NCI-H446 treated with DMSO at 0.1 percent for 48 hours (cell line): Measurements from ENCODE around the gene VILL.
"Not testable (repeated sequence)": the region's sequence is repeated elsewhere in the genome, so short reads cannot be mapped to it uniquely, and the experiment has no call there.

ENCODE experiments used
- DNase-seq: peaks from one replicate; lab custom pipeline; 2025; lab: John Stamatoyannopoulos, UW

Gene VILL

DNA sequence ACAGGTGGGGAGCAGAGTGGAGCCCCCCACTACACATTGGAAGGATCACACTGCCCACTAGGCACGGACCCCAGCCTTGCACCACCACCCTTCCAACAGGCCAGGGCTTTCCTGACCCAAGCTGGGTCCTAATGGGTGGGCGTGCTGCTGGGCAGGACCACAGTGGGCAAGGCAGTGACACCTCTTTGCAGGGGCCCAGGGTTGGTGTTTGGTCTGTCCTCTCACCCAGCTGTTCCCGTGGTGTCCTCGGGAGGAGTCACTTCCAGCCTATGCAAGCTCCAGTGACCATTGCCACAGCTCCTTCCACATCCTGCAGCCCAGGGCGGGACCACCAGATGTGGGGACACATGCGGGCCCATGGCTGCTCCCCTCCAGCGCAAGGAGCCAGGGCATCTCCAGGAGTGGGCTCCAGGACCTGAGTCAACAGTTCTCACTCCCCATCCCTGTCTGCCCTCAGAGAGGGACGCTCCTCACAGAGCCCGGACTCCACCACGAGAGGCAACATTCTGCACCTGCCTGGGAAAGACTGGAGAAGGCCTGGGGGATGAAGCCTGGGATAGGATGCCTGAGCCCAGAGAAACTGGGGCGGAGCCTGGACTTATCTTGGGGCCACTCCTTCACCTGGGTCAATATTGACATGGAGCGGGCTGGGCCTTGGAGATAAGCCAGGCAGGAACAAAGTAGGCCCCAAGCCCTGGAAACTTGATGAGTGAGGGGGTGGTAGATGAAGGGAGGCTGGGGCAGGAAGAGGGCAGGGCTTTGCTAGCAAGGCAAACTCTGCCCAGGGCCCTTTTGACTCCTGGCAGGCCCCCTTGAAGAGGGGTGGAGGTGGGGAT lies 3.9 kb upstream of the VILL start:
- no peak for DNase-seq

DNA sequence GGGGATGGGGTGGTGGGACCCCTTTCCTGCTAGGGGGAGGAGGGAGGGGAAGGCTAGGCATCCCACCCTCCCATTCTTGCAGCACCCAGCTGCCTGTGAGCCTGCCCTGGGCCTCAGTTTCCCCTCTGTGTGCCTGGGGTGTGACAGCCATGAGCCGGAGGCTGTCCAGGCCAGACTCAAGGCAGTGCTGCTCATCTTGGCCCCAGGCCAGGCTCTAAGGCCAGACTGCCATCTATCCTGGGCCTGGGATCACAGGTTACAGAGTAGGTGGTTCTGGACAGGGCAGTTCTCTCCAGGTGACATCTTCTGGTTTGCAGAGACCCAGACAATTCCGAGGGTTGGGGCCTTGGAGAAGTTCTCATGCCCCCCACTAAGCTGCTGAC lies 3.3 kb upstream of the VILL start:
- no peak for DNase-seq

DNA sequence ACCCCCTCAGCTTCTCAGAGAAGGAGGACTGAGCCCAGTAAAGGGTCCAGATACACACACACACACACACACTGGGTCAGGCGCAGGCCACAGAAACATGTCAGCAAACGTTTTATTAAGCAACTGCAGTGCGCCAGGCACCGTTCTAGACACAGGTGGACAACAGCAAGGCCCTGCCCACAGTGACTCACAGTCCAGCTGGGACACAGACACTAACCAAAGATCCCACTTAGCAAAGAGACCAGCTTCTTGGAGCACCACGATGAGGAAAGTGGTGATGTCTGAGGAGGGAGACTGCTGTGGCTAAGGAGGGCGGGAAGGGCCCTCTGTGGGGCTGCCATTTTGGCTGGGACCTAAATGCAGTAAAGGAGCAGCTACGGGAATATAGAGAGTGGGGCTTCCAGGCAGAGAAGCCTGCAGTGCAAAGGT lies 2.8 kb upstream of the VILL start:
- no peak for DNase-seq

DNA sequence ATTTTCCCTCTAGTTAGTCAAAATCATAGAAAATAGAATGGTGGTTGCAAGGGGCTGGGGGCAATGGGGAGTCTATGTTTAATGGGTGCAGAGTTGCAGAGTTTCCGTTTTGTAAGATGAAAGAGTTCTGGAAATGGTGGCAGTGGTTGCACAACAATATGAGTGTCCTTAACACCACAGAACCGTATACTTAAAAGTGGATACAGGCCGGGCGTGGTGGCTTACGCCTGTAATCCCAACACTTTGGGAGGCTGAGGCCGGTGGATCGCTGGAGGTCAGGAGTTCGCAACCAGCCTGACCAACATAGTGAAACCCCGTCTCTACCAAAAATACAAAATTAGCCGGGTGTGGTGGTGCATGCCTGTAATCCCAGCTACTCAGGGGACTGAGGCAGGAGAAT lies 2.2 kb upstream of the VILL start:
- not testable (repeated sequence) for DNase-seq

DNA sequence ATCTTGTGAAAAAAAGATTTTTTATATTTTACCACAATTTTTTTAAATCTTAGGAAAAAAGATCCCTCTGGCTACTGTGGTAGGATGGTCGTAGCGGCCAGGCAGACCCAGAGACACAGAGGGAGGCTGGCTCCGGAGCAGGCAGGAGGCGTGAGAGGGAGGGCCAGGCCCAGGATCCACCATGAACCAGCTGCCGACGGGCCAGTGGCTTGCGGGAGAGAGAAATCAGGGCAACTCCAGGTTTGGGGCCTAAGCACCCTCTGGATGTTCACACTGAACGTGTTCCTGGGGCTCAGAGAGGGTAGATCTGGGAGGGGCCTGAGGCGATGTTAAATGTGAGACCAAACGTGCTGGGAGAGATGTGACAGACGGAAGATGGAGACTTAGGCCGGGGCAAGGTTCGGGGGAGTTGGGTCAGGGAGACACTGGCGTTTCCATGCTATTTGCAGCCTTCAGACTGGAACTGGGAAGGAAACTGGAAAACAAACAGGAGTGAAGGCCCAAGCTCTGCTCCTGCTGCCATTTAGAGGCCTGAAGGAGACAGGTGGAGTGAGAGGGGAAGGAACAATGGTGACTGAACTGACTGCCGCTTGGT lies 1.6 kb upstream of the VILL start:
- DNase-seq: no peak

DNA sequence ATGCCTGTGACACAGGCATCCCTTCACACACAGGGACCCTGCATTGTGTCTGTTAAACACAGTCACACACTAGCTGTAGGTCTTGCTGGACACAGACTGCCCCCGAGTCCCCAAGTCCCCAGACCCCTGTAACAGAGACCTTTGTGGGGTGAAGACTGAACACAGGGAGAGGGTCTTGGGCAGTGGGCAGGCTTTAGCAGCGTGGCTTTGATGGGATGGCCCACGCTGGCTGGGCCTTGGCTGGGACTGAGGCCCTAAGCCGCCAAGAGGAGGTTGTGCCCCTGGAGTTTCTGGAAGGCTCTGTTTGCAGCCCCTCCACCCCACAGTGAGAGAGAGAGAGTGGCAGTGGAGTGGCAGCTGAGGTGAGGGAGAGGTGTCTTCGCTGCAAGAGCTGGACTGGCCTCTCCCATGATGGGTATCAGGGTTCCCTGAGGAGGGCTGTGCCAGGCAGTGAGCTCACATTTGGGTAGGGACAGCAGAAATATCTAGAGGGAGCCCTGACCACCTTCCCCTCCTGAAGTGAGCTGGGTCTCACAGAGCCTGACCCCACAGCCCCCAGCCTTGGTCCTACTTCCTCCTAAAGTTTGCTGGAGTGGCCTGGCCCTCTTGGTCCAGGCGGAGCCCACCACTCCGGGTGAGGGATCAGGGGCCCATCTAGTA lies 635 bp upstream of the VILL start:
- no peak for DNase-seq

DNA sequence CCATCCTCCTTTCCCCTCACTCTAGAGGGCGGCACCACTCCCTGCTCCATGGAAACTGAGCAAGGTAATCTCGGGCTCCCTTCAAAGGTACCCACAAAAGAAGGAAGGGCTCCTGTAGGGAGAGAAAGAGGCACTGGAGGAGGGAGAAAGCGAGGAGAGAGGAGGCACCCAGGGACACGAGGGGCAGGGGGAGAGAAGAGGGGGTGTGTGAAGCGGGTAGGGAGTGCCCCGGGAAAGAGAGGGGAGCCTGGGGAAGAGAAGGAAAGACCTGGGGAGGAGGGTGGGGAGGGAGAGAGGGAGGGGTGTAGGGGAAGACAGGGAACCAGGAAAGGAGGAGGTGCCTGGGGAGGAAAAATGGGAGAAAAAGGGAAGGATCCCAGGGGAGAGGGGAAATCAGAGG lies 523 bp downstream of the VILL start:
- no peak for DNase-seq

DNA sequence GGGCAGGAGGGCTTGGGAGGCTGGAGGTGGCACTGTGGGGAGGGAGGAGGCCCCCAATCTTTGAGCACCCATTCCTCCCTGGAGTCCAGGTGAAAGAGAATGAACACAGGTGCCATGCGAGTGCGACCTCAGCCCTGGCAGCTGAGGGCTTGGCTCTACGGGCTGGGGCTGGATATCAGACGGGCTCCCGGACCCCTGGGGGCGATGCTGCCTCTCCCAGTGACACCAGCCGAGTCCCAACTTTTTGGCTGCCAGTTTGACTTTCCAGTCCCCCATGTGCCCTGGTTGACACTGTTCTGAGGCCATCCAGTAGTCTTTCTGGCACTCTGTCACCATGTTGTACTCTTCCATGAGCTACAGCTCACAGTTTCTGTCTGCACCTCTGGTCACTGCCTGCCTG lies 1.2 kb downstream of the VILL start:
- no peak for DNase-seq

DNA sequence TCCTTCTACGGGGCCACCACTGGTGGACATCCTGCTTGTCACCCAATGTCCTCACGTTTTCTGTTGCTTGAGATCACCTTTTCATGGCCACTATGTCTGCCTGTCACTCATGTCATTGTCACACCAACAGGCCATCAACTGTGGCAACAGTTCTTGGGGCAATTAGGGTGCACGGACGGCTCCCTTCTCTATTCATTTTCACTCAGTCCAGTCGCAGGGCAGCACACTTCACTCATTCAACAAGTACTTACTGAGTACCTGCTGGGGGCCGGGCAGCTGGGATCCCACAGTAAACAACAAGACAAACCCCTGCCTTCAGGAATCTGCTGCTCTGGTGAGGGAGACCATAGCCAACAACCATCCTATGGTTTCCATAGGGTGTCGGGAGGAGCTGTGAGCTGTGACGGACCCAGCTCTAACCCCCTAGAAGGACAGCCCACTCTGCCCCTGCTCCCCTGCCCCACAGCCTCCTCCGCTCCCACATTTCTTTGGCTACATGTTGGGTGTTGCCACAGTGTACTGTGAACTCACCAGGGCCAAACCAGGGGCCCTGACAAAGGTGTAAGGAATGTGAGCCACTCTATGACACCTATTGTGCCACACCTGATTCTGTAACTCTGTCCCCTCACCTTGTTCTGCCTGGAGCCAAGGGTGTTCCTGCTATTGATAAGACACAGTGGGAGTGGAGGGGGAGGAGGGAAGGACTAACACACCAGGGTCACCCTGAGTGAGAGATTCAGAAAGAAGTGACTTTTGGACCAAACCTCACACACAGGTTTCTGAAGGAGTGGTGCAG lies 1.9 kb downstream of the VILL start:
- DNase-seq: no peak

DNA sequence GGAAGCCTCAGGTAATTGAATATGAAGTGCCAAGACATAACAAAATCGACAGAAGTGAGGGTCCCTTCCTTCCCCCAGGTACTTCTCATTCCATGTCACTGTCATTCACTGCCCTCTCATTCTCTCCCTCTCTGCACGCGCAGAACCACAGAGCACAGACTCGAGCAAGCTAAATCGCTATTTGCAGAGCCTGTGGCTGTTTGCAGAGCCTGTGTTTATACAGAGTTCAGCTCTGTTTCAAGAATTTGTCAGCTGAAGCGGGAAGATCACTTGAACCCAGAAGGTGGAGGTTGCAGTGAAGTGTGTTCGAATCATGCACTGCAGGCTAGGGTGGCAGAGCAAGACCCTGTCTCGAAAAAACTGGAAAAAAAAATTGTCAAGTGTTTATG lies 2.5 kb downstream of the VILL start:
- DNase-seq: no peak

DNA sequence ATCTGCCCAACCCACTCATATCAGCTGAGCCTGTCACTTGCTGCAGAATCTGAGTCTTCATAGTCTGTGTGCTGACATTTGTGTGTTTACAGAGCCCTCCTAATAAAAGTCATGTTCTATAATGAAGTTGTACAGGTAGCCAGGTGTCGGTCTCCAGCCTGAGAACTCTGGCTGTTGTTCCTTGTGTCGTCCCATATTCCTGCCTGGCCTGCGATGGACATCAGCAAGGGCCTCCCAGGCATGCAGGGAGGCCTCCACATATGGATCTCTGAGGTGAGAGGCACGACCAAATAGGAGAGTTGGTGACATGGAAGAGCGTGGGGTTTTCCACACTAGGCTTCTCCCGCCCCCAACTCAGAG lies 2.9 kb downstream of the VILL start:
- no peak for DNase-seq

DNA sequence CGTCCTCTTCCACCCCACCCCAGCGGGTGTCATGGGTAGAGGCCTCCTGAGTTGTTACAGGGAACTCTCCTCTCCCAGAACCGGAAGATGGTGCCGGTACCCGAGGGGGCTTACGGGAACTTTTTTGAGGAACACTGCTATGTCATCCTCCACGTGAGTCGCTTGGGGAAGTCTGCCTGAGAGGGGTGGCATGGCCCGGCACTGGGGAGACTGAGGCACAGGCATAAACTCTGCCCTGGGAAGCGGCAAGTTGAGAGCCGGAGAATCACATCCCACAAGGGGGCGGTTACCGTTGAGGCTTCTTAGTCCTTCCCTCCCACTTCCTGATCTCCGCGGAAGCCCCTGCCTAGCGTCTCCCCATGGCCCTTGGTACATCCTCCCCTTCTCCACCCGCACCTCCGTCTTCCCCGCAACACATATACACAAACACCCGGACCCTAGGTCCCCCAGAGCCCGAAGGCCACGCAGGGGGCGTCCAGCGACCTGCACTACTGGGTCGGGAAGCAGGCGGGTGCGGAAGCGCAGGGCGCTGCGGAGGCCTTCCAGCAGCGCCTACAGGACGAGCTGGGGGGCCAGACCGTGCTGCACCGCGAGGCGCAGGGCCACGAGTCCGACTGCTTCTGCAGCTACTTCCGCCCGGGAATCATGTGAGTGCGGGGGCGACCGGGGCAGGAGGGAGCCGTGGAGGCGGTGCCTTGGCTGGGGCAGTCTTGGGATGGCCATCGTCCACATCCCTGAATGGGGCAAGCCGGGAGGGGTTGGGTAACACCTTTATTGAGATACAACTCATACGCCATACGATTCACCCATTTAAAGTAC lies 3.4 kb downstream of the VILL start:
- no peak for DNase-seq

DNA sequence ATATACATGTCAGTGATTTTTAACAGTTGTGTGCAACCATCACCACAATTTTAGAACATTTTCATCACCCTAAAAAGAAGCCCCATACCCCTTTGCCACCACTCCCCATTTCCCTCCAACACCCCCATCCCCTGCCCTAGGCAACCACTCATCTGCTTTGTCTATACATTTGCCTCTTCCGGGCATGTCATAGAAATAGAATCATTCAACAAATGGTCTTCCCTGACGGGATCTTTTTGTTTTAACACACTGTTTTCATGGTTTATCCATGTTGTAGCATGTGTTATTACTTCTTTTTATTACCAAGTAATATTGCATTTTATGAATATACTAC lies 4.0 kb downstream of the VILL start:
- DNase-seq: no peak

DNA sequence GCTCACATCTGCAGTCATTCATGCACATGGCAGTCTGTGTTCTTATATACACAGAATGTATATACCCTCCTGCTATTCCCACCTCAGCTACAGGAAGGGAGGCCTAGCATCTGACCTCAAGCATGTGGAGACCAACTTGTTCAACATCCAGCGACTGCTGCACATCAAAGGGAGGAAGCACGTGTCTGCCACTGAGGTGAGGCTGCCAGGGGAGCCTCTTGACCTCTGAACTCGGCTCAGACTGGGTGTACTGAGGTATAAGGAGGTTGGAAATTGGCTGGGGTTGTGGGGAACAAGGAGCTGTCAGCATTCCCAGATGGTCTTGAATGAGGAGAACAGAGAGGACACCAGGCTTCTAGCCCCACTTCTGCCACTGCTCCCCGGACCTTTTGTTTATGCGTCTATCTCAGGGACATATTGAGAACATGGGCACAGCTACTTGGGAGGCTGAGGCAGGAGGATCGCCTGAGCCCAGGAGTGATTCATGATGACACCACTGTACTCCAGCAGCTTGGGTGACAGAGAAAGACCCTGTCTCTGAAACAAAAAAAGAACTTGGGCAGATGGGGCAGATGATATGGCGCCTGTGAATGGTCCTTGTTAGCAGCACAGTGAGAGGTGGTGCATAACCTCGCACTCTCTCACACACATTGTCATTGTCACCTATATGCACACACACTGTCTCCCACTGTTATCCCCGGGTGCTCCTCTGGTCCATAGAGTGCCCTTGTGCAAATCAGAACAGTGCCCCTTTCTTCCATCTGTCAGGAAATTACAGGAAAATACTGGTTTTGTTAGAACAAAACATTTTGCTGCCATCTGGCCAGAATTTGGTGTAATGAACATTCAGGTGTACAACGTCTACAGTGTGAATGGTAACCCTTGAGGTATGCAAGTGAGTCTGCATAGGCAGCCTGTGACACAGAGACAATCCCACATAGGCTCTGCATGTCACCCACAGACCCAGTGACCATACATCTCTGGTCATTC lies 5.4 kb downstream of the VILL start:
- DNase-seq: no peak

DNA sequence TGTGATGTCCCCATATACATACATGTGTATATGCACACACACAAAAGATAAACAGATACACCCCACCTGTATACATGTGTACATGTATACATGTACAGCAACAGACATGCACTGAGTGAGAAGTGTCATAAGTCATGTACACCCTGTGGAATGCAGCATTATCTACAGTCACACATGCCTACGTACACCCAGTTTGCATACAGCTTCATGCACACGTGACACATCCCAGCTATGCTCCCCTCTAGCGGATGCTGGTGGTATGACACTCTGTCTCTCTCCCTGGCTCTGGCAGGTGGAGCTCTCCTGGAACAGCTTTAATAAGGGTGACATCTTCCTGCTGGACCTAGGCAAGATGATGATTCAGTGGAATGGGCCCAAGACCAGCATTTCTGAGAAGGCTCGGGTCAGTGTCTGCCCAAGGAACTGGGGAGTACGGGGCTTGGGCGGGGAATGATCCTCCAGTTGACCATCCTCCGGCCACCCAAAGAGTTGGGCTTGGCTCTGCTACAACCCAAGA lies 6.3 kb downstream of the VILL start:
- no peak for DNase-seq

DNA sequence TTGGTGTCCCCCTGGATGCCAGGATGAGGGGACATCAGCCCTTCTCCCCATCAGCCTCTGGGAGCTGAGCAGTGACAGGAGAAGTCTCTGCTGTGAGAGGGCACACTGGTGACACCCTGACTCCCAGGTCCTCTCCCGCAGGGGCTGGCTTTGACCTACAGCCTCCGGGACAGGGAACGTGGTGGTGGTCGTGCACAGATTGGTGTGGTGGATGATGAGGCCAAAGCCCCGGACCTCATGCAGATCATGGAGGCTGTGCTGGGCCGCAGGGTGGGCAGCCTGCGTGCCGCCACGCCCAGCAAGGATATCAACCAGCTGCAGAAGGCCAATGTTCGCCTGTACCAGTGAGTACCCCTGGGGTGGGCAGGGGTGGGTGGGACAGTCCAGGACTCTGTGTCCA lies 6.8 kb downstream of the VILL start:
- DNase-seq: no peak

DNA sequence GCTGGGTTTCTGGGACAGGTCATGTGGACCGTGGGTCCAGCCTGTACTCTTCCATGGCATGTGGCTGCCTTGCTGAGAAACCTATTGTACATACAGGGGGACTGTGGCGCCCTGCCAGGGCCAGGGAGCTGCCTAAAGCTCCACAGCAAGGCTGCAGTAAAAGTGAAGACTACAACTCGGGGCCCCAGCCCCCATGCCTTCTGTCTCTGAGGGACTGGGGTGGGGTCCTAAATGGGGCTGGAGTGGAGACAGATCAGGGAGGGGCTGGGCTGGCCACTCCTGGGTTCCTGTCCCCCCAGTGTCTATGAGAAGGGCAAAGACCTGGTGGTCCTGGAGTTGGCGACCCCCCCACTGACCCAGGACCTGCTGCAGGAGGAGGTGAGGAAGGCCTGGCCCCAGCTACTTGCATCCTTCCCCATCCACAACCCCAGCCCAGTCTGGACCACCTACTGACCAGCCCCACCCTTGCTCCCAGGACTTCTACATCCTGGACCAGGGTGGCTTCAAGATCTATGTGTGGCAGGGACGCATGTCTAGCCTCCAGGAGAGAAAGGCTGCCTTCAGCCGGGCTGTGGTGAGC lies 7.3 kb downstream of the VILL start:
- DNase-seq: no peak

DNA sequence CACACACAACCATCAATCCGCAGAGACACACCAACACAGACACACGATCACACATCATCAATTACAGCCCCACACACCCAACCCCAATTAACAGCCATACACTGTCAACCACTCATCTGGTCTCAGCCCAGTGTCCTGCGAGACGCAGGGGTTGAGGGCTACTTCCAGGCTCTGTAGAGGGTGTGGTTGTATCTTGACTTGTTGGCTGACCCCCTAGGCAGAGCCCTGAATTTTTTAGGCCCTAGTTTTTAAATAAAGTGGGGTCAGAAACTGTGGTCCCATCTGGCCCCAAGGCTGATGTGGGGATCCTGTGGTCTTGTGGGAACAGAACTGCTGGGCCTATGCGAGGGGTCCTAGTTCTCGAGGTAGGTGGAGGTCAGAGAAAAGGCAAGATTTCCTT lies 9.2 kb downstream of the VILL start:
- no peak for DNase-seq

DNA sequence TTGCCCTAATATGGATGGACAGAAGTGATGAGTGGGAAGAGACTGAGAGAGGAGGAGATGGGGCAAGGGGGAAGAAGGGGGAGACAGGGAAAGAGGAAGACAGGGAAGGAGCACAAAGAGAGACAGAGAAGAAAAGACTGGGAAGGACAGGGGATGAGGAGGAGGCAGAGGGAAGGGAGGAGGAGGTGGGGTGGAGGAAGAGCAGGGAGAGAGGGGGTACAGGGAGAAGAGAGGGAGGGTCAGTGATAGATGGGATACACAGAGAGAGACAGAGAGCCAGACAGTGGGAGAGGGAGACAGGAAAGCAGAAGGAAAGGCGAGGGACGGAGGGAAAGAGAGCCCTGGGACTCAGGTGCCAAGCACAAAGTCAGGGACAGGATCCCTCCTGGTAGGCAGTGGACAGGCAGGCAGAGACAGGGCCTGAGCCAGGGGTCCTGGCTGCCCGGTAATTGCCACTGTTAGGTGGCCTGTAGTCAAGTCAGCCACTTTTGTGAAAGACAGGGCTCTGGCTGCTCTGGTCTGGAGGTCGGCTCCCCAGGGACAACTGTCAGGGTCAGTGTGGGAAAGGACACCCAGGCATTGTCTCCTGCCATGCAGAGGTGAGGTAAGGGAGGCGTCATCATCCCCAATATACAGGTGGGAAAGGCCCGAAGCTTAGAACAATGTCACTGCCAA lies 9.8 kb downstream of the VILL start:
- DNase-seq: no peak
